ENCODE measurements around the gene RFESD. TPM values are rescaled to one million over a fixed set of nuclear protein-coding genes. Genes with fewer than 3 reads are reported as not detected.

RFESD gene
- total RNA-seq, 1 experiment from 2014 or later, result 1.6 TPM

- BruUV-seq (replicated peaks), result no TSS peak
- Mint-ChIP-seq H3K27ac (ENCODE audit: unreplicated experiment) (peak overlapping the region; percentile 30), H3K9me3 (ENCODE audit: unreplicated experiment) (no peaks in the 10 kb centered on the region), H3K27me3 (ENCODE audit: insufficient read depth, unreplicated experiment) (peaks cover 13% of the 10 kb centered on the region), H3K36me3 (ENCODE audit: insufficient read depth, unreplicated experiment) (no peaks in the 10 kb centered on the region), H3K4me1 (ENCODE audit: low read depth, unreplicated experiment) (no peaks in the 10 kb centered on the region), H3K4me3 (ENCODE audit: unreplicated experiment) (peak overlapping the region; percentile 73)
- TF ChIP-seq CTCF (IDR thresholded peaks at IDR 0.05; ENCODE audit: insufficient read depth in 1 of 2, low read depth in 1 of 2, low read length in 1 of 2, severe bottlenecking in 1 of 2, unreplicated experiment in 1 of 2), result no peak
- no peaks in the 10 kb centered on the region for H3K27me3 ChIP-seq (replicated peaks; ENCODE audit: control insufficient read depth, insufficient read depth, low read length)
- intact Hi-C loops (cut with micrococcal nuclease; ENCODE audit: unreplicated experiment), result loop anchor here (1.0 kb wide), 1 partner anchor 66 kb away; the partner anchor contains the start of gene ARSK
- CTCF ChIA-PET, result no interaction called here
- H3K4me1 ChIP-seq, result no peaks in the 10 kb centered on the region
- no peaks in the 10 kb centered on the region for H3K36me3 ChIP-seq (ENCODE audit: control insufficient read depth, insufficient read depth, low read length)
- H3K9me3 ChIP-seq, result no peaks in the 10 kb centered on the region
- POLR2A ChIA-PET, result interaction anchor here (0.6 kb wide), 2 partner anchors 20 to 1535 kb away, joined by 3 to 11 read pairs; no protein-coding TSS in a partner anchor
- H3K4me3 ChIP-seq (ENCODE audit: low read depth, low read length), result peak overlapping the region; percentile 78
- peak; percentile 61 to 70 for DNase-seq
Measured at GRCh38 chr5:95620870-95621838, 25.4 kb upstream of the RFESD start.

- H3K9me3 Mint-ChIP-seq (ENCODE audit: unreplicated experiment), result no peaks in the 10 kb centered on the region
- H3K27ac Mint-ChIP-seq (ENCODE audit: unreplicated experiment), result peak overlapping the region; percentile 30
- H3K9me3 ChIP-seq, result no peaks in the 10 kb centered on the region
- intact Hi-C loops (cut with micrococcal nuclease; ENCODE audit: unreplicated experiment), result no loop called here
- ChIA-PET POLR2A (interaction anchor here (0.6 kb wide), 1 partner anchor 19 kb away, joined by 3 read pairs; no protein-coding TSS in a partner anchor), CTCF (interaction anchor here (0.7 kb wide), 1 partner anchor 25 kb away, joined by 3 read pairs; the partner anchor contains the start of gene RFESD)
- no peaks in the 10 kb centered on the region for H3K36me3 Mint-ChIP-seq (ENCODE audit: insufficient read depth, unreplicated experiment)
- no peaks in the 10 kb centered on the region for H3K27me3 ChIP-seq (replicated peaks; ENCODE audit: control insufficient read depth, insufficient read depth, low read length)
- BruUV-seq (replicated peaks), result no TSS peak
- no peak for DNase-seq
- H3K36me3 ChIP-seq (ENCODE audit: control insufficient read depth, insufficient read depth, low read length), result no peaks in the 10 kb centered on the region
- no peak overlapping the region; the same call in 1 of the 2 replicates for H3K4me3 ChIP-seq (ENCODE audit: low read depth, low read length)
- peak overlapping the region; percentile 73 for H3K4me3 Mint-ChIP-seq (ENCODE audit: unreplicated experiment)
- H3K4me1 ChIP-seq, result no peaks in the 10 kb centered on the region
- H3K4me1 Mint-ChIP-seq (ENCODE audit: low read depth, unreplicated experiment), result no peaks in the 10 kb centered on the region
- TF ChIP-seq CTCF (IDR thresholded peaks at IDR 0.05; ENCODE audit: insufficient read depth in 1 of 2, low read depth in 1 of 2, low read length in 1 of 2, severe bottlenecking in 1 of 2, unreplicated experiment in 1 of 2), result no peak
- peaks cover 12% of the 10 kb centered on the region for H3K27me3 Mint-ChIP-seq (ENCODE audit: insufficient read depth, unreplicated experiment)
Measured at GRCh38 chr5:95621839-95622629, 24.5 kb upstream of the RFESD start.

- TF ChIP-seq CTCF (IDR thresholded peaks at IDR 0.05; ENCODE audit: insufficient read depth in 1 of 2, low read depth in 1 of 2, low read length in 1 of 2, severe bottlenecking in 1 of 2, unreplicated experiment in 1 of 2), result no peak
- no TSS peak for BruUV-seq (replicated peaks)
- Histone ChIP-seq H3K4me1 (no peaks in the 10 kb centered on the region), H3K9me3 (no peaks in the 10 kb centered on the region), H3K27me3 (replicated peaks; ENCODE audit: control insufficient read depth, insufficient read depth, low read length) (no peaks in the 10 kb centered on the region), H3K36me3 (ENCODE audit: control insufficient read depth, insufficient read depth, low read length) (no peaks in the 10 kb centered on the region), H3K4me3 (ENCODE audit: low read depth, low read length) (no peak overlapping the region)
- H3K4me3 Mint-ChIP-seq (ENCODE audit: unreplicated experiment), result no peak overlapping the region
- H3K27ac Mint-ChIP-seq (ENCODE audit: unreplicated experiment), result no peak overlapping the region
- ChIA-PET POLR2A (no interaction called here), CTCF (no interaction called here)
- no peaks in the 10 kb centered on the region for H3K9me3 Mint-ChIP-seq (ENCODE audit: unreplicated experiment)
- intact Hi-C loops (cut with micrococcal nuclease; ENCODE audit: unreplicated experiment), result no loop called here
- H3K36me3 Mint-ChIP-seq (ENCODE audit: insufficient read depth, unreplicated experiment), result no peaks in the 10 kb centered on the region
- H3K27me3 Mint-ChIP-seq (ENCODE audit: insufficient read depth, unreplicated experiment), result peaks cover 9% of the 10 kb centered on the region
- no peaks in the 10 kb centered on the region for H3K4me1 Mint-ChIP-seq (ENCODE audit: low read depth, unreplicated experiment)
- no peak for DNase-seq
Measured at GRCh38 chr5:95623706-95624105, 22.9 kb upstream of the RFESD start.

Data from Caco-2 (cell line).